HG02884 (cell line): ENCODE data around the gene FBXO17.
"Not testable (repeated sequence)": the region's sequence is repeated elsewhere in the genome, so short reads cannot be mapped to it uniquely, and the experiment has no call there.

Source experiments
- ATAC-seq: cut with Tn5 transposase; IDR thresholded peaks from one replicate; pipeline ENCODE4 v1.9.1; 2021; ENCODE audit warnings: mild to moderate bottlenecking, moderate library complexity; ENCODE audit not compliant: unreplicated experiment

FBXO17 gene

GRCh38 chr19:38980583-38981374 lies 5.2 kb upstream of the FBXO17 start:
- ATAC-seq = no peak

DNA sequence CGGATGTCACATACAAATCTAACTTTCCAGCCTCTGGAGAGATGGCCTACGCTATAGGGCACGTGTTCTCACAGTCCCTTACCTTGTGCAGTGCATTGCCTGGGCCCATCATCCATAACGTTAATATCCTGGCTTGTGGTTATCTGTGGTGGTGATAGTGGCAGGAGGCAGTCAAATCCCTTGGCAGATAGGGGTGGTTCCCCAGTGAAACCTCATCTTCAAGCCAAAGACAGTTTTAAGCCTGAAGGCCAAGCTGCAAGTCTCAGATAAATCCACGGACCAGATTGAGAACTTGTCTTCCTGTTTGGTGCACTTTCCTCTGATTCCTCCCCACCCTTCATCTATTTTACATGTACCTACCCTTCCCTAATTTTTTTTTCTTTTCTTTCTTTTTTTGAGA lies 4.3 kb upstream of the FBXO17 start:
- no peak for ATAC-seq

DNA sequence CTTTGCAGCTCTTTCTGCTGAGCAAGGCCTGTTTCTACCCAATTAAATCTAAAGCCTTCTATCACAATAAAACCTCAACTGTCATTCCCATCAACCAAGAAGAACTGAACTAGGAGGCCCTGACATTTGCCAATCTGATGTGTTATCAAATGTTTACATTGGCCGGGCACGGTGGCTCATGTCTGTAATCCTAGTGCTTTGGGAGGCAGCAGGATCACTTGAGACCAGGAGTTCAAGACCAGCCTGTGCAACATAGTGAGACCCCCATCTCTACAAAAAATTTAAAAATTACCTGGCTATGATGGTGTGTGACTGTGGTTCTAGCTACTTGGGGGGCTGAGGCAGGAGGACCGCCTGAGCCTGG lies 2.8 kb upstream of the FBXO17 start:
- ATAC-seq = no peak

DNA sequence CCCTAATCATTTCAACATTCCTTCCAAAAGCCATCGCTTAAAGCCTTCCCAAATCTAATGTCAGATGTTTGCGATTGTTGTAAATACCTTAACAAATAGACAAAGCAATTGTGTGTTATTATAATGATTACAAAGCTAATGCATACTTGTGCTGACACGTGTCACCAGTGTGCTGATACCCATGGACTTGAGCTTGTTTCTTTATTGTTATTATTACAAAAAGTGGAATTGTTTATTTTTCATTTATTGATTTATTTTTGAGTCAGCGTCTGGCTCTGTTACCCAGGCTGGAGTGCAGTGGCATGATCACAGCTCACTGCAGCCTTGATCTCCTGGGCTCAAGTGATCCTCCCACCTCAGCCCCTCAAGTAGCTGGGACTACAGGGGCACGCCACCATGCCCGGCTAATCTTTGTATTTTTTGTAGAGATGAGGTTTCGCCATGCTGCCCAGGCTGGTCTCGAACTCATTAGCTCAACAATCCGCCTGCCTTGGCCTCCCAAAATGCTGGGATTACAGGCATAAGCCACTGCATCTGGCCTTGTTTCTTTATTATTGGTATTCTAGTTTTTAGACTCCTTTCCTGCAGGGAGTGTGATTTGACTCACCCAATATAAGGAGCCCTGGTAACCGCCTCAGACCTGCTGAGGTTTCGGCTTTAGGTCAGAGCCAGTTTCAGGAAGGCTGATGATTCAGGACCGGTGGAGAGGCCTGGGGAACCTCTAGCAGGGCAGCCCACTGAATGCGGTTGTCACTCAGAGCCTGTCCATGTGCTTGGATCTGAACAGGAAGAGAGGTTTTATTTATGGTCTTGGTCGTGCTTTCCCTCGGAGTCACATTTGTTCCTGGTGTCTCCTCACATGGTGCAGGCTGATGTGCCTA lies 2.1 kb upstream of the FBXO17 start:
- ATAC-seq = peak; percentile 69

- ATAC-seq = no peak
Measured at GRCh38 chr19:38975861-38976271, 324 bp upstream of the FBXO17 start.

GRCh38 chr19:38974624-38975213 lies 823 bp downstream of the FBXO17 start:
- no peak for ATAC-seq

GRCh38 chr19:38971672-38972071 lies 3.9 kb downstream of the FBXO17 start:
- no peak for ATAC-seq

DNA sequence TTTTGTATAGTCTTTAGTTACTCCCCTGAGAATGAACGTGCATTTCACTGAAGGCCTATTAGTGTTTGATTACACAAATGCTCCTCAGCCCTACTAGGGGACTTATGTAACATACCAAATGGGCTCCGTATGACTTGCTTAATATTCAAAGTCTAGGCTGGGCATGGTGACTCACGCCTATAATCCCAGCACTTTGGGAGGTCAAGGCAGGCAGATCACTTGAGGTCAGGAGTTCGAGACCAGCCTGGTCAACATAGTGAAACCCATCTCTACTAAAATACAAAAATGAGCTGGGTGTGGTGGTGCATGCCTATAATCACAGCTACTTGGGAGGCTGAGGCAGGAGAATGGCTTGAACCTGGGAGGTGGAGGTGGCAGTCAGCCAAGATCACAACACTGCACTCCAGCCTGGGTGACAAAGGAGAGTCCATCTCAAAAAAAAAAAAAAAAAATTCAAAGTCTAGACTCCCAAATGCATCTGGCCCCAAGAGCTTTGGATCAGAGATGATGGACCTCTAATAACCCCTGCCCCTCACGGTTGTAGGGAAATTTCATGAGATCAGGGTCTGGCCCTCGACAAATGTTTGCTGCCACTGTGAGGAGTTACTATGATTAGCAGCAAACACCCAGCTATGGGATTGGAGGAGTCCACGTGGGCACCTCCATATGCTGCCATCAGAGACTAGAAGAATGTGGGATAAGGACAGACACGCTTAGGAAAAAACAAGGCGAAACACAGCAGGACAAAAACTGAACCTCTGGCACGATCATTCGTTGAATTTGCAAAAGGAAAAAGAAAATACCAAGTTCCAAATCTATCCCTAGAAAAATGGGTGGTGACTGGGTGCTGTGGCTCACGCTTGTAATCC lies 4.6 kb downstream of the FBXO17 start:
- ATAC-seq = no peak

GRCh38 chr19:38966149-38966548 lies 9.4 kb downstream of the FBXO17 start:
- not testable (repeated sequence) for ATAC-seq

DNA sequence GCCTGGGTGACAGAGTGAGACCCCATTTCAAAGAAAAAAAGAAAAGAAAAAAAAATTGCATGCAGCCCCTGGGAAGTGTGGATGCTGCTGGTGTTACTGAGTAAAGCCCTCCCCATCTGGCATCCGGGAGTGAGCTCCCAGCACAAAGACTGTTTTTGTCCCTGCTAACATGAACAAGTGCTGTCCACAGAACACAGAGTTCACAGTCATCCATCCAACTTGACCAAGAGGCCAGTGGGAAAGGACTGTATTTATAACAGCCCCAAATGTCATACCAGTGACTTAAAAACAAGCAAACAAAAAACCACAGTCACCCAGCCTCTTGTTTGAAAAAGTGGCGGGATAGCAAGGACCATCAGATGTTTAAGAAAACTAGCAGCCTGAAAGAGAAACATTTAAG lies 10.8 kb downstream of the FBXO17 start:
- ATAC-seq = no peak

- no peak for ATAC-seq
Measured at GRCh38 chr19:38959618-38960017, 15.9 kb downstream of the FBXO17 start.

- no peak for ATAC-seq
Measured at GRCh38 chr19:38958301-38958700, 17.2 kb downstream of the FBXO17 start.

DNA sequence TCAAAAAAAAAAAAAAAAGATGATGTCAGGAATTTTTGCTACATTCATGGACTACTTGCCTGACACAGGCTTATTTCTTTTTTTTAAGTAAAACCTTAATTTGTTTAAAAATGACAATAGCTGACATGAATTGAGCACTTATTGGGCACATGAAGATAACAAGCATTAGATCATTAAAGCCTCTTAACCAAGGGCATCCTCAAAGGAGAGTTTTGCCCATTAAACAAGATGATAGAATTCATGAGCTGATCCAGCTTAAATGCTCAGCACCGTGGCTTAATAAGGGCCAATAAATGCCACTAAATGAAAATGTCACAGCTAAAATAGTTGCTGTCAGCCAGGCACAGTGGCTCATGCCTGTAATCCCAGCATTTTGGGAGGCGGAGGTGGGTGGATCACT lies 19.3 kb downstream of the FBXO17 start:
- no peak for ATAC-seq

GRCh38 chr19:38953677-38954076 lies 21.9 kb downstream of the FBXO17 start:
- ATAC-seq = no peak

DNA sequence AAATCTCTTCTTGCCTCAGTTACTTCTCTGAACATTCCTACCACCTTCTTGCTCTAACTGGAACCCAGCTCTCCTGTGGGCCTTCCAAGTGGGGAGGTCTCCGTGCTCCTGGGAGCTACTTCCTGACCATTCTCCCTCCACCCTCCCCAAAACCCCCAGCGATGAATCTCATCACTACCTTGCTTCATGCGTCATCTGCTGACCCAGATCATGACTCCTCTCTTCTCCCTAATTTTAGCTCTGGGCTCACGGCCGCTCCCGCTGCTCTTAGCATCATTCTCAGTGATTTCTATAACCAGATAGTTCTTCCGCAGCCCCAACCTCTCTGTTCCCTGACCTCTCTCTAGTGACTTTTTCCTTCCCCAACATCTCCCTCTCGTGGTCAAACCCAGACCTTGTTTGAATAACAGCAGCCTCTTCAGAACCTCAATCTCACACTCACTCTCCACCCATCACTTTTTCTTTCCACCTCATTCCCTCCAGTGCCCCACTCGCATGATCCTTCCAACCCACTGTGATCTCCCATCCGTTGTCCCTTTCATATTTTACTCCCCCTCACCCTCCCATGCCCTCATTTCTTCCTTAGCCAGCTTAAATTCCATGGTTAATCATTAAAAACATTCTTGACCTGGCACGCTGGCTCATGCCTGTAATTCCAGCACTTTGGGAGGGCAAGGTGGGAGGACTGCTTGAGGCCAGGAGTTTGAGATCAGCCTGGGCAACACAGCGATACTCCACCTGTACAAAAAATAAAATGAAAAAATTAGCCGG lies 23.0 kb downstream of the FBXO17 start:
- ATAC-seq = no peak

GRCh38 chr19:38951187-38951586 lies 24.4 kb downstream of the FBXO17 start:
- no peak for ATAC-seq

DNA sequence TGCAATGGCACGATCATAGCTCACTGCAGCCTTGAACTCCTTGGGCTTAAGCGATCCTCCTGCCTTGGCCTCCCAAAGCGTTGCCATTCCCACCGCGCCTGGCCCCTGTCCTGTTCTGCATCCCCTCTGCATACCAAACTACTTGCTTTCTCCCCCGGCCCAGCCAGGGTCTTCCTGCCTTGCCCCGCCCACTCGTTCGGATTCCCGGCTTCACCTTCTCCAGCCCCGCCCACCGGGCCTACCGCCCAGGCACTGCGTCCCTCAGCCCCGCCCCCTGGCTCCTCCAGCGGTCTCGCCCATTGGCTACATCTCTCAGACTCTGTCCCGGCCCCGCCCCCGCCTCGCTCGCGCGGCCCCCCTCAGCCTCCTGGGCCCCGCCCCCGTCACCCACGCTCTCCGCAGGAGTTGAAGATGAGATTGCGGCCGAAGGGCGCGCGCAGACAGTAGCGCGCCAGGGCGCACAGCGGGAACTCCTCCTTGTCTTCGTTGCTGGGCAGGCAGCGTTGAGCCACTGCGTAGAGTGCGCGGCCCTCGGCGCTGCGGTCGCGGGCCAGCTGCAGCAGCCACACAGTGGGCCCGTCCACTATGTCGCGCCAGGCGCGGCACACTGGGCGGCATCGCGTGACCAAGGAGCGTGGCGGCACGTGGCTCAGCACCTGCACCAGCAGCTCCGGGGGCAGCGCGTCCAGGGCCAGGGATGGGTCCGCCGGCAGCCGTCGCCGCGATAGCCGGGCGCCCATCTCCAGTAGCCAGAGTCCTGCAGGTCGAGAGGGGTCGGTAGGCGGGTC lies 25.8 kb downstream of the FBXO17 start:
- no peak for ATAC-seq

DNA sequence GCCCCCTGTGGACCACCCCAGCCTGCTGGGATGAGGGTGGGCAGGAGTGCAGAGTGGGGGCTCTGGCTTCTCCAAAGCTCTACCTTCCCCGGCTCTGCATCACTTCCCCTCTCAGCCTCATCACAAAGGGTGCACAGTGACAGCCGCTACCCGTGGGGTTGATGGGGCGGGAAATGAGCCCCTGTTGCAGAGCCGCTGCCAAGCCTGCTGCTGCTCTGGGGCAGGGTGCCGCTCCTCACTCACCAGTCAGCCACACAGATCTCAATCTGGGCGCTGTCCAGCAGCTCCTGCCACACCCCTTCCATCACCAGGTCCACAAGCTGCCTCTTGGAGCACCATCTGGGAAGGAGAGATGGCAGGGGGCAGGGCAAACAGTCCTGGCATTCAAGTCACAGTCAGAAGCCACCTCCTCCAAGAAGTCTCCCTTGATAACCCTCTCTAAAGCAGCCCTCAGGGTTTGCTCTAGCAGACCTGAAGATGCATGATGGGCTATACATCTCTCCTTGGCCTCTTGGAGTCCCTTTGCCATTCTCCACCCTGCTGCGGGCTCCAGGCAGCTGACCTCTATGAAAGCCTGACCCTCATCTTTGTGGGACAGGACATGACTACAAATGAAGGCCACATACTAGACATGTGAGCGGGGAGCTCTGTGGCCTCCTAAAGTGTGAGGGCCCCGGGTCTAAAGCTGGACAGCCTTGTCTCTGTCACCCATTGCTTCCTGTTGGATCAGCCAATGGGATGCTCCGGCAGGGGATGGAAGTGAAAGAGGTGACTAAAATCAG lies 29.1 kb downstream of the FBXO17 start:
- no peak for ATAC-seq
